HT1080 (cell line): Measurements from ENCODE around the gene LRRC3. TPM values are rescaled to one million over a fixed set of nuclear protein-coding genes. Genes with fewer than 3 reads are reported as not detected.
A peak's percentile ranks its signal among the peaks of the same experiment; 100 is the strongest.

Experiments
- DNase-seq: peaks from one replicate; pipeline ENCODE4 v3.0.0-alpha.2; 2015; ENCODE audit warnings: low read depth
- small RNA-seq: library from RNA; depleted of rRNA; stranded (forward); fragments of <200 nt; gene quantifications from one replicate; pipeline ENCODE3, GENCODE V24; 2014
- total RNA-seq: library from RNA; depleted of rRNA; stranded (reverse); fragments of >200 nt; shearing (Covaris generic); gene quantifications from 2 replicates; pipeline ENCODE4 v1.2.3, GENCODE V29; 2014; rRNA removed

The LRRC3 gene
- total RNA-seq, 1 experiment from 2014 or later, result not detected

DNA sequence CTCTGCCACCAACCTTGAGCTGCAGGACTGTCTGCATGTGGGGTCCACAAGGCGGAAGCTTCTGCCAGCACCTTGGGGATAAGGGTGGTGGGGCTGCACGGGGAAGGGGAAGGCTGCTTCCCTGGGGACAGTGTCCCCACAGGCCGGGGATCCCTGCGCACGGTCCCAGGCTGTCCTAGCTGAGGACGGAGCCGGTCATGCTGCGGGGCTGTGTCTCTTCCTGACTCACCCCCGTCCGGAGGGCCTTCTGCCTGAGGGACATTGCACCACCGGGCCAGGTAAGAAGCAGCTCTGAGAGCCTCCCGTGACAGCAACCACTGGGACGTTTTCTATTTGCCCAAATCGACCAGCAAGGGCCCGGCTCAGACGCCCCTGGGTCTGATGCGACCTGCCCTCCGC lies 54.8 kb downstream of the LRRC3 start:
- DNase-seq, result no peak

DNA sequence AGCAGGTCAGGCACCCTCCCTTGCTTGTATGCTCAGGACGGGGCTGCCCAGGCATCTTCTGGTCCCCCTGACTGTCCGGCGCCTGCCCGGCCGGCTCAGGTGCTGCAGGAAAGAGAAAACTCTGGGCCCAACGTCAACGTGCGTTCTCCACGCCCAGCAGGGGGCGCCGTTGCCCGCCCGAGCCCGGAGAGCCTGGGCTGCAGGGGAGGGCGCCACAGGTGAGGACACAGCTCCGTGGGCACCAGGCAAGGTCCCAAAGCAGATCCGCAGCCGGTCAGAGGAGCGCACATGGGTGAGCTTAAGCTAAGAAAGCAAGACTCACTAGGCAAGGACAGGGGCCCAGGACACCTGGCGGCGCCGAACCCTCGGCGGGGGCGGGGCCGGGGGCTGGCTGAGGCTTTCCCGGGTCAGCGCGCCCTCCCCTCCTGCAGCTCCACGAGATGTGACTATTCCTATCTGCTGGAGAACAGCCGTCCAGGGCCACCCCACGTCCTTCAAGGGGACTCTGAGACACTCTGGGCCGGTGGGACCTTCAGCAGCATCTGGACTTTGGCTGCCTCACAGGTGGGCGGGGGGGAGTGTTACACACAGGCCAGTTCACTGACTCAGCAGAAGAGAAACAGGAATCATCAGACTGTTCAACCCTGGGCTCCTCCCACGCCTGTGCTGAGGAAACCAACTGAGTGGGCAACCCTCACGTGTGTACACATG lies 55.4 kb downstream of the LRRC3 start:
- peak; percentile 15 for DNase-seq

DNA sequence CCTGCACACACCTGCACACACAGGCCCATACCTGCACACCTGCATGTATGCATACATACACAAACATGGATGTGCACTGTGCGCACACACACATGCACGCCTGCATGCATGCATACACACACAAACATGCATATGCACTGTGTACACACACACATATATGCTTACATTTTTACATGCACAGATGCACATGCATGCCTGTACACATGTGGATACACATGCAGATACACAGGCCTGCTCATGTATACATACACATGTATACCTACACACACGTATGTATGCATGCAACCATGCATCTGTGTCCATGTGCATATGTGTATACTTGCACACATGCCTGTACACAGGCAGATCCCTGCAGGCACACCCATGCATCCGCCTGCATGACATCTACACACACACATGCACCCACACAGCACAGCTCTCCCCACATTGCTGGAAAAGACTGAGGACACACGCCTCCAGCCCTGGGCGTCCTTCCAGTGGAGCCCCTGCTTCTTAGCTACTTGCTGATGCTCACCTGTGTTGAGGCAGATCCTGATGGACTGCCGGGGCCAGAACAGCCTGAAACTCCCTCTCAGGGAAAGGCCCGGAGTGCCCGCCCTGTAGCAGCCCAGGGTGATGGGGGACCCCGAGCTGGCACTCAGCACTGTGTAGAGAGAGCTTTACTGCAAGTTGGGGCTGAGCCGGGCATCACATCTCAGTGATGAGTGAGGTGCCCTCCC lies 56.1 kb downstream of the LRRC3 start:
- DNase-seq, result no peak

Small RNAs within 50 kb of the gene (small RNA-seq; reads per million reads assigned to genes)
- not detected for gene RF00285

Other genes with a start within 250 kb of the LRRC3 start
- 0.03 and 0.37 TPM in 2 replicates for gene ICOSLG, start 214.6 kb upstream of the LRRC3 start, total RNA-seq
- gene DNMT3L, start 193.6 kb upstream of the LRRC3 start, total RNA-seq, result 0.57 TPM in 1 of 2 replicates, not detected in the other
- gene AIRE, start 169.6 kb upstream of the LRRC3 start, total RNA-seq, result not detected in 2 replicates
- 60.1 and 70.6 TPM in 2 replicates for gene PFKL, start 155.5 kb upstream of the LRRC3 start, total RNA-seq
- 4.2 and 4.5 TPM in 2 replicates for gene CFAP410, start 116.1 kb upstream of the LRRC3 start, total RNA-seq
- gene TRPM2, start 101.9 kb upstream of the LRRC3 start, total RNA-seq, result 0.40 and 1.4 TPM in 2 replicates
- not detected in 2 replicates for gene KRTAP10-1, start 84.7 kb downstream of the LRRC3 start, total RNA-seq
- not detected in 2 replicates for gene KRTAP10-2, start 96.0 kb downstream of the LRRC3 start, total RNA-seq
- not detected in 2 replicates for gene KRTAP10-3, start 103.3 kb downstream of the LRRC3 start, total RNA-seq
- not detected in 2 replicates for gene KRTAP10-4, start 118.2 kb downstream of the LRRC3 start, total RNA-seq
- gene KRTAP10-5, start 125.1 kb downstream of the LRRC3 start, total RNA-seq, result not detected in 2 replicates
- gene KRTAP10-6, start 137.0 kb downstream of the LRRC3 start, total RNA-seq, result not detected in 2 replicates
- not detected in 2 replicates for gene KRTAP10-7, start 145.1 kb downstream of the LRRC3 start, total RNA-seq
- not detected in 2 replicates for gene KRTAP10-8, start 156.6 kb downstream of the LRRC3 start, total RNA-seq
- not detected in 2 replicates for gene KRTAP10-9, start 171.6 kb downstream of the LRRC3 start, total RNA-seq
- not detected in 2 replicates for gene KRTAP10-10, start 181.8 kb downstream of the LRRC3 start, total RNA-seq
- not detected in 2 replicates for gene KRTAP10-11, start 190.9 kb downstream of the LRRC3 start, total RNA-seq
- not detected in 2 replicates for gene KRTAP12-4, start 199.1 kb downstream of the LRRC3 start, total RNA-seq
- gene KRTAP12-3, start 202.4 kb downstream of the LRRC3 start, total RNA-seq, result not detected in 2 replicates
- gene KRTAP12-2, start 211.4 kb downstream of the LRRC3 start, total RNA-seq, result not detected in 2 replicates
- not detected in 2 replicates for gene KRTAP12-1, start 226.7 kb downstream of the LRRC3 start, total RNA-seq
- gene KRTAP10-12, start 241.7 kb downstream of the LRRC3 start, total RNA-seq, result not detected in 2 replicates